HEK293 (cell line): ENCODE measurements around the gene ARIH2.
A peak's percentile ranks its signal among the peaks of the same experiment; 100 is the strongest.

Experiments used
- CTCF ChIA-PET: fragments of 350-600 bp; formaldehyde crosslinking; extraction: SDS; loops from one replicate; lab custom pipeline; 2021; ENCODE audit warnings: antibody characterized with exemption; lab: Yijun Ruan, JAX
- POLR2A ChIA-PET: fragments of 300-600 bp; formaldehyde crosslinking; extraction: SDS; loops from one replicate; lab custom pipeline; 2020; ENCODE audit warnings: antibody characterized with exemption, inconsistent platforms; lab: Yijun Ruan, JAX
- H3K27ac ChIP-seq: fragments of 200-500 bp; sonication (Bioruptor generic); 2 replicates; pipeline ENCODE4 v1.5.1; 2014; ENCODE audit warnings: low read depth, low read length, control low read depth, inconsistent platforms; ENCODE audit errors: extremely low read depth
- H3K36me3 ChIP-seq, 2 experiments: fragments of 200-500 bp in 1 of 2; sonication (Bioruptor generic) in 1 of 2; 1 replicate in 1 of 2; 2 replicates in 1 of 2; pipeline ENCODE4 v1.5.1; 2014 to 2017; ENCODE audit warnings: inconsistent platforms in 2 of 2, low read length in 2 of 2; ENCODE audit not compliant: control insufficient read depth in 2 of 2, insufficient read depth in 1 of 2
- H3K4me1 ChIP-seq: fragments of 200-500 bp; sonication (Bioruptor generic); 2 replicates; pipeline ENCODE4 v1.5.1; 2014; ENCODE audit warnings: mild to moderate bottlenecking, low read length, inconsistent platforms; ENCODE audit not compliant: control insufficient read depth, insufficient read depth
- H3K4me3 ChIP-seq: 2 replicates; pipeline ENCODE4 v1.5.1; 2011; ENCODE audit warnings: low read depth, mild to moderate bottlenecking, control low read depth, low read length, moderate library complexity
- H3K9me3 ChIP-seq: fragments of 200-500 bp; sonication (Bioruptor generic); 2 replicates; pipeline ENCODE4 v1.5.1; 2014; ENCODE audit warnings: low read depth, low read length, inconsistent platforms; ENCODE audit not compliant: control insufficient read depth, insufficient read depth
- GLI2 ChIP-seq: fragments of 450-650 bp; formaldehyde crosslinking; IDR thresholded peaks from 2 replicates; pipeline ENCODE4; 2017; ENCODE audit warnings: missing biosample characterization, missing genetic modification characterization, low read depth, borderline replicate concordance
- GLIS2 ChIP-seq: fragments of 450-650 bp; formaldehyde crosslinking; IDR thresholded peaks from 2 replicates; pipeline ENCODE4 v1.5.1; 2016; ENCODE audit warnings: missing biosample characterization, missing genetic modification characterization
- IKZF3 ChIP-seq: fragments of 450-650 bp; IDR thresholded peaks from 2 replicates; pipeline ENCODE4 v1.5.0; 2018; ENCODE audit warnings: missing biosample characterization, mild to moderate bottlenecking, missing genetic modification characterization, moderate library complexity
- KLF1 ChIP-seq: fragments of 450-650 bp; formaldehyde crosslinking; IDR thresholded peaks from 2 replicates; pipeline ENCODE4 v1.5.1; 2016; ENCODE audit warnings: missing biosample characterization, missing genetic modification characterization
- OSR2 ChIP-seq: fragments of 450-650 bp; formaldehyde crosslinking; IDR thresholded peaks from 2 replicates; pipeline ENCODE4 v1.5.1; 2016; ENCODE audit warnings: missing biosample characterization, missing genetic modification characterization
- SALL2 ChIP-seq: fragments of 450-650 bp; formaldehyde crosslinking; IDR thresholded peaks from 2 replicates; pipeline ENCODE4 v1.5.0; 2017; ENCODE audit warnings: missing biosample characterization, mild to moderate bottlenecking, missing genetic modification characterization, borderline replicate concordance
- SP2 ChIP-seq: fragments of 450-650 bp; formaldehyde crosslinking; IDR thresholded peaks from 2 replicates; pipeline ENCODE4 v1.5.1; 2016; ENCODE audit warnings: missing biosample characterization, missing genetic modification characterization
- WT1 ChIP-seq: fragments of 450-650 bp; formaldehyde crosslinking; IDR thresholded peaks from 2 replicates; pipeline ENCODE4 v1.5.1; 2016; ENCODE audit warnings: missing biosample characterization, missing genetic modification characterization
- ZEB2 ChIP-seq: fragments of 450-650 bp; formaldehyde crosslinking; IDR thresholded peaks from 2 replicates; pipeline ENCODE4 v1.5.1; 2016; ENCODE audit warnings: missing biosample characterization, missing genetic modification characterization
- ZFP3 ChIP-seq: fragments of 450-650 bp; formaldehyde crosslinking; IDR thresholded peaks from 2 replicates; pipeline ENCODE4 v1.5.1; 2016; ENCODE audit warnings: low read depth, missing biosample characterization, missing genetic modification characterization
- ZNF121 ChIP-seq: fragments of 450-650 bp; formaldehyde crosslinking; IDR thresholded peaks from 2 replicates; pipeline ENCODE4 v1.5.1; 2016; ENCODE audit warnings: missing biosample characterization, missing genetic modification characterization
- ZNF146 ChIP-seq: fragments of 450-650 bp; formaldehyde crosslinking; IDR thresholded peaks from 2 replicates; pipeline ENCODE4 v1.5.1; 2016; ENCODE audit warnings: missing biosample characterization, missing genetic modification characterization
- ZNF184 ChIP-seq: fragments of 450-650 bp; IDR thresholded peaks from 2 replicates; pipeline ENCODE4 v1.5.1; 2018; ENCODE audit warnings: missing biosample characterization, mild to moderate bottlenecking, missing genetic modification characterization
- ZNF214 ChIP-seq: fragments of 450-650 bp; formaldehyde crosslinking; IDR thresholded peaks from 2 replicates; pipeline ENCODE4 v1.5.1; 2017; ENCODE audit warnings: missing biosample characterization, mild to moderate bottlenecking, missing genetic modification characterization, borderline replicate concordance
- ZNF239 ChIP-seq: fragments of 450-650 bp; formaldehyde crosslinking; IDR thresholded peaks from 2 replicates; pipeline ENCODE4 v1.5.1; 2016; ENCODE audit warnings: missing biosample characterization, missing genetic modification characterization
- ZNF37A ChIP-seq: fragments of 450-650 bp; IDR thresholded peaks from 2 replicates; pipeline ENCODE4 v1.5.1; 2018; ENCODE audit warnings: missing biosample characterization, missing genetic modification characterization
- ZNF621 ChIP-seq: fragments of 450-650 bp; formaldehyde crosslinking; IDR thresholded peaks from 2 replicates; pipeline ENCODE4 v1.5.1; 2017; ENCODE audit warnings: missing biosample characterization, missing genetic modification characterization
- ZNF791 ChIP-seq: fragments of 450-650 bp; formaldehyde crosslinking; IDR thresholded peaks from 2 replicates; pipeline ENCODE4 v1.5.1; 2016; ENCODE audit warnings: missing biosample characterization, missing genetic modification characterization
- TF ChIP-seq, protein P1 (sequence below): fragments of 450-650 bp; formaldehyde crosslinking; IDR thresholded peaks from 2 replicates; pipeline ENCODE4 v1.5.1; 2016; ENCODE audit warnings: missing biosample characterization, missing genetic modification characterization
- TF ChIP-seq, protein P2 (sequence below): fragments of 450-650 bp; formaldehyde crosslinking; IDR thresholded peaks from 2 replicates; pipeline ENCODE4 v1.5.1; 2016; ENCODE audit warnings: missing biosample characterization, missing genetic modification characterization
- TF ChIP-seq, protein P3 (sequence below): fragments of 450-650 bp; formaldehyde crosslinking; IDR thresholded peaks from 2 replicates; pipeline ENCODE4; 2016; ENCODE audit warnings: missing biosample characterization, missing genetic modification characterization
- TF ChIP-seq, protein P4 (sequence below): fragments of 450-650 bp; formaldehyde crosslinking; IDR thresholded peaks from 2 replicates; pipeline ENCODE4 v1.5.1; 2016; ENCODE audit warnings: missing biosample characterization, missing genetic modification characterization
- TF ChIP-seq, protein P5 (sequence below): fragments of 450-650 bp; formaldehyde crosslinking; IDR thresholded peaks from 2 replicates; pipeline ENCODE4 v1.5.1; 2017; ENCODE audit warnings: missing biosample characterization, missing genetic modification characterization

Gene ARIH2

DNA sequence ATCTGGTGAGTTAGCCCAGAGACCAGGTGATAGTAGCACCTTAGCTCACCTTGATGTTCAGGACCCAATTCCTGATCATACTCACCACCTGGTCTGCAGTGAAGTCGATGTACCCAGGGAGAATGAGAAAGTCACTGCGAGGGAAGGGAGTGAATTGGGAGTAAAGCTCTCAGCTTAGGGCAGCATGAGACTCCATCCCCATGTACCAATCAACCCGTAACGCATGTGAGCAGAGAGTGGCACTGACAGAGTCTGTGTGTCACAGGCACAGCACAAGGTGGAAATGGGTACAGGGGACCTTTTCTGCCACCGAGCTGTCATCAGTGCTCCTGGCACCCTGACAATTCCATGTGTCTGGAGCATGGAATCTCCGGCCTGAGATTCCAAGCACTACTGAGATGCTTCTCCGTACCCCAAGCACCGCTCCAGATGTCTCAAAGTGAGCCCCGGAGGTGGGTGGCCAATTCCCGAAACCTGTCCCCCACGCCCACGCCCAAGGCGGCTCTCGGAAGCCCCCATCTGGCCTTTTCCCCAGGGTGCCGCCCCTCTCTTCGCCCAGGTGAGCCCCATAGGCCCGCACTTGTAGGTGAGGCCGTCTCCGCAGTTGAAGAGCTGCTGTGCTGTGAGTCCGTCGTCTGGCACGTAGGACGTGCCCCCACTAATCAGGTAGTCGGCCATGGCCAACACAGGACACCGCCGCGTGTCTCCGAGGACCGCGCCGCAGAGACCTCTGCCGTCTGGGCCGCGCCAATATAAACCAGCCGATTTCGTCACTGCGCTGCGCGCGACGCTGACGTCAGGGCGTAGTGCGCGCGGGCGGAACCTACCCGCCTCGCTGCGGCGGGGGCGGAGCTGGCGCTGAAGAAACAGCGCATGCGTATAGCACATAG, 110.3 kb downstream of the ARIH2 start, which contains the start of gene IMPDH2 (continued):
- TF ChIP-seq SALL2 (tag by site-specific recombination), result no peak
- TF ChIP-seq ZNF214 (tag by site-specific recombination), result no peak
- TF ChIP-seq ZNF621 (tag by site-specific recombination), result no peak
- TF ChIP-seq ZNF146, result no peak
- TF ChIP-seq, protein P1, sequence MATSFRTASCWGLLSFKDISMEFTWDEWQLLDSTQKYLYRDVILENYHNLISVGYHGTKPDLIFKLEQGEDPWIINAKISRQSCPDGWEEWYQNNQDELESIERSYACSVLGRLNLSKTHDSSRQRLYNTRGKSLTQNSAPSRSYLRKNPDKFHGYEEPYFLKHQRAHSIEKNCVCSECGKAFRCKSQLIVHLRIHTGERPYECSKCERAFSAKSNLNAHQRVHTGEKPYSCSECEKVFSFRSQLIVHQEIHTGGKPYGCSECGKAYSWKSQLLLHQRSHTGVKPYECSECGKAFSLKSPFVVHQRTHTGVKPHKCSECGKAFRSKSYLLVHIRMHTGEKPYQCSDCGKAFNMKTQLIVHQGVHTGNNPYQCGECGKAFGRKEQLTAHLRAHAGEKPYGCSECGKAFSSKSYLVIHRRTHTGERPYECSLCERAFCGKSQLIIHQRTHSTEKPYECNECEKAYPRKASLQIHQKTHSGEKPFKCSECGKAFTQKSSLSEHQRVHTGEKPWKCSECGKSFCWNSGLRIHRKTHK (tag by site-specific recombination), result no peak
- TF ChIP-seq, protein P2, sequence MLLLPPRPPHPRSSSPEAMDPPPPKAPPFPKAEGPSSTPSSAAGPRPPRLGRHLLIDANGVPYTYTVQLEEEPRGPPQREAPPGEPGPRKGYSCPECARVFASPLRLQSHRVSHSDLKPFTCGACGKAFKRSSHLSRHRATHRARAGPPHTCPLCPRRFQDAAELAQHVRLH (tag by site-specific recombination), result peak; percentile 48; the same call in 1 of the 2 replicates
- no peak for TF ChIP-seq GLI2 (tag by site-specific recombination)
- TF ChIP-seq ZNF239 (tag by site-specific recombination), result 0 out of 2 replicates have a peak, but pooled peaks have one; percentile 35
- TF ChIP-seq, protein P3, sequence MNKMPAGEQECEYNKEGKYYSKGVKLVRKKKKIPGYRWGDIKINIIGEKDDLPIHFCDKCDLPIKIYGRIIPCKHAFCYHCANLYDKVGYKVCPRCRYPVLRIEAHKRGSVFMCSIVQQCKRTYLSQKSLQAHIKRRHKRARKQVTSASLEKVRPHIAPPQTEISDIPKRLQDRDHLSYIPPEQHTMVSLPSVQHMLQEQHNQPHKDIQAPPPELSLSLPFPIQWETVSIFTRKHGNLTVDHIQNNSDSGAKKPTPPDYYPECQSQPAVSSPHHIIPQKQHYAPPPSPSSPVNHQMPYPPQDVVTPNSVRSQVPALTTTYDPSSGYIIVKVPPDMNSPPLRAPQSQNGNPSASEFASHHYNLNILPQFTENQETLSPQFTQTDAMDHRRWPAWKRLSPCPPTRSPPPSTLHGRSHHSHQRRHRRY (tag by site-specific recombination), result no peak
- TF ChIP-seq, all 188 proteins: peak for 59

DNA sequence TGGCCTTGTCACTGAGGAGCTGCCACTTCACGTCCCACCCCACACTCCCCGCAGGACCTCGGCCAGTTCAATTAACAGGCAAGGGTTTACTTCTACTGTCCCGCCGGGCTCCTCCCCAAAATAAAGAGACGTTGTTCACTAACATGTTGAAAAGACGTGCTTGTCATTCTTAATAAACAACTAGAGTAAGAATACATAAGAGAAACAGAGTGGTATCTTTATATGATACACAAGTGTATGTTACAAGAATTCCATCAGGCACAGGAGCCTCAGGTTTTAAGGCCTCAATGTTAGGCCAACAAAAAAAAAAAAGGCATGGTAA, 110.9 kb downstream of the ARIH2 start:
- peaks cover 5 to 88% of the 10 kb centered on the region in 2 experiments; a peak in 2 of 3 replicates for H3K36me3 ChIP-seq
- H3K4me1 ChIP-seq, result no peaks in the 10 kb centered on the region
- no peak overlapping the region; the same call in 1 of the 2 replicates for H3K4me3 ChIP-seq
- no peak overlapping the region for H3K27ac ChIP-seq
- H3K9me3 ChIP-seq, result no peaks in the 10 kb centered on the region
- POLR2A ChIA-PET, result interaction anchor here (0.6 to 1.9 kb wide), 25 partner anchors 8 to 642 kb away, joined by 3 to 28 read pairs (median 3); partner anchors contain the start of genes DALRD3, KLHDC8B, LAMB2 and P4HTM
- 0 out of 2 replicates have a peak, but pooled peaks have one; percentile 4 for TF ChIP-seq ZEB2 (tag by site-specific recombination)
- TF ChIP-seq, protein P4, sequence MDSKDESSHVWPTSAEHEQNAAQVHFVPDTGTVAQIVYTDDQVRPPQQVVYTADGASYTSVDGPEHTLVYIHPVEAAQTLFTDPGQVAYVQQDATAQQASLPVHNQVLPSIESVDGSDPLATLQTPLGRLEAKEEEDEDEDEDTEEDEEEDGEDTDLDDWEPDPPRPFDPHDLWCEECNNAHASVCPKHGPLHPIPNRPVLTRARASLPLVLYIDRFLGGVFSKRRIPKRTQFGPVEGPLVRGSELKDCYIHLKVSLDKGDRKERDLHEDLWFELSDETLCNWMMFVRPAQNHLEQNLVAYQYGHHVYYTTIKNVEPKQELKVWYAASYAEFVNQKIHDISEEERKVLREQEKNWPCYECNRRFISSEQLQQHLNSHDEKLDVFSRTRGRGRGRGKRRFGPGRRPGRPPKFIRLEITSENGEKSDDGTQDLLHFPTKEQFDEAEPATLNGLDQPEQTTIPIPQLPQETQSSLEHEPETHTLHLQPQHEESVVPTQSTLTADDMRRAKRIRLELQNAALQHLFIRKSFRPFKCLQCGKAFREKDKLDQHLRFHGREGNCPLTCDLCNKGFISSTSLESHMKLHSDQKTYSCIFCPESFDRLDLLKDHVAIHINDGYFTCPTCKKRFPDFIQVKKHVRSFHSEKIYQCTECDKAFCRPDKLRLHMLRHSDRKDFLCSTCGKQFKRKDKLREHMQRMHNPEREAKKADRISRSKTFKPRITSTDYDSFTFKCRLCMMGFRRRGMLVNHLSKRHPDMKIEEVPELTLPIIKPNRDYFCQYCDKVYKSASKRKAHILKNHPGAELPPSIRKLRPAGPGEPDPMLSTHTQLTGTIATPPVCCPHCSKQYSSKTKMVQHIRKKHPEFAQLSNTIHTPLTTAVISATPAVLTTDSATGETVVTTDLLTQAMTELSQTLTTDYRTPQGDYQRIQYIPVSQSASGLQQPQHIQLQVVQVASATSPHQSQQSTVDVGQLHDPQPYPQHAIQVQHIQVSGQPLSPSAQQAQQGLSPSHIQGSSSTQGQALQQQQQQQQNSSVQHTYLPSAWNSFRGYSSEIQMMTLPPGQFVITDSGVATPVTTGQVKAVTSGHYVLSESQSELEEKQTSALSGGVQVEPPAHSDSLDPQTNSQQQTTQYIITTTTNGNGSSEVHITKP, result peak; percentile 18; the same call in 1 of the 2 replicates
- TF ChIP-seq, protein P3 (tag by site-specific recombination), result no peak
- TF ChIP-seq KLF1, result no peak
- TF ChIP-seq, all 188 proteins: peak for 2
- CTCF ChIA-PET, result interaction anchor here (0.5 to 1.1 kb wide), 2 partner anchors 42 to 63 kb away, joined by 3 read pairs; no protein-coding TSS in a partner anchor

DNA sequence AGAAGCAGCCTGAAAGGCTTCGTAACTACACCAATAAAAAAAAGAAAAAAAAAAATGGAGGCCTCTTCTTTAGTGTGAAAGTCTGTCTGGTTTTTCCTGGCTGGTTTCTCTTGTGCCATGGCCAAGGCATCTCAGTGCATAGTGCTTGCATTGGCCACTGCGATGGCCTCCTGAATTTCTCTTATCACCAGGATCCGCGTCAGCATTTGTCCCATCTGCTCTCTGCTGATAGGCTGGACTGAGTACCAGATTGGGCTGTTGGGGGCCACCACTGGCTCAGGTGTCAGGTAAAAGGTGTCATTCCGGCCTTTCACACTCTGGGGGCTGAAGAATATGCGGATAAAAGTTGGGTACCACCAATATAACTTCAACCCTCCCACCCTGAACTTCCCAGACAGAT, 111.7 kb downstream of the ARIH2 start:
- Histone ChIP-seq H3K36me3 (peaks cover 5 to 88% of the 10 kb centered on the region in 2 experiments; a peak in 2 of 3 replicates), H3K9me3 (no peaks in the 10 kb centered on the region), H3K4me1 (no peaks in the 10 kb centered on the region), H3K4me3 (no peak overlapping the region), H3K27ac (no peak overlapping the region)
- ChIA-PET POLR2A (no interaction called here), CTCF (no interaction called here)
- TF ChIP-seq ZNF121 (tag by site-specific recombination), result no peak
- no peak for TF ChIP-seq SP2 (tag by site-specific recombination)
- no peak for TF ChIP-seq GLIS2 (tag by site-specific recombination)
- no peak for TF ChIP-seq IKZF3 (tag by site-specific recombination)
- TF ChIP-seq ZNF37A (tag by site-specific recombination), result no peak
- TF ChIP-seq ZFP3 (tag by site-specific recombination), result no peak
- TF ChIP-seq, protein P5, sequence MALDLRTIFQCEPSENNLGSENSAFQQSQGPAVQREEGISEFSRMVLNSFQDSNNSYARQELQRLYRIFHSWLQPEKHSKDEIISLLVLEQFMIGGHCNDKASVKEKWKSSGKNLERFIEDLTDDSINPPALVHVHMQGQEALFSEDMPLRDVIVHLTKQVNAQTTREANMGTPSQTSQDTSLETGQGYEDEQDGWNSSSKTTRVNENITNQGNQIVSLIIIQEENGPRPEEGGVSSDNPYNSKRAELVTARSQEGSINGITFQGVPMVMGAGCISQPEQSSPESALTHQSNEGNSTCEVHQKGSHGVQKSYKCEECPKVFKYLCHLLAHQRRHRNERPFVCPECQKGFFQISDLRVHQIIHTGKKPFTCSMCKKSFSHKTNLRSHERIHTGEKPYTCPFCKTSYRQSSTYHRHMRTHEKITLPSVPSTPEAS, result no peak
- no peak for TF ChIP-seq ZNF791
- TF ChIP-seq ZNF184 (tag by site-specific recombination), result no peak
- no peak for TF ChIP-seq OSR2
- no peak for TF ChIP-seq WT1 (tag by site-specific recombination)
- no peak for TF ChIP-seq KLF1
